IPS DF 19.7 (cell line): ENCODE results near the gene STX17.
"Not testable (repeated sequence)": the region's sequence is repeated elsewhere in the genome, so short reads cannot be mapped to it uniquely, and the experiment has no call there.

Experiments
- DNase-seq: peaks from one replicate; pipeline ENCODE4 v3.0.0-alpha.2; 2013; ENCODE audit warnings: low read depth, low spot score

Gene STX17

DNA sequence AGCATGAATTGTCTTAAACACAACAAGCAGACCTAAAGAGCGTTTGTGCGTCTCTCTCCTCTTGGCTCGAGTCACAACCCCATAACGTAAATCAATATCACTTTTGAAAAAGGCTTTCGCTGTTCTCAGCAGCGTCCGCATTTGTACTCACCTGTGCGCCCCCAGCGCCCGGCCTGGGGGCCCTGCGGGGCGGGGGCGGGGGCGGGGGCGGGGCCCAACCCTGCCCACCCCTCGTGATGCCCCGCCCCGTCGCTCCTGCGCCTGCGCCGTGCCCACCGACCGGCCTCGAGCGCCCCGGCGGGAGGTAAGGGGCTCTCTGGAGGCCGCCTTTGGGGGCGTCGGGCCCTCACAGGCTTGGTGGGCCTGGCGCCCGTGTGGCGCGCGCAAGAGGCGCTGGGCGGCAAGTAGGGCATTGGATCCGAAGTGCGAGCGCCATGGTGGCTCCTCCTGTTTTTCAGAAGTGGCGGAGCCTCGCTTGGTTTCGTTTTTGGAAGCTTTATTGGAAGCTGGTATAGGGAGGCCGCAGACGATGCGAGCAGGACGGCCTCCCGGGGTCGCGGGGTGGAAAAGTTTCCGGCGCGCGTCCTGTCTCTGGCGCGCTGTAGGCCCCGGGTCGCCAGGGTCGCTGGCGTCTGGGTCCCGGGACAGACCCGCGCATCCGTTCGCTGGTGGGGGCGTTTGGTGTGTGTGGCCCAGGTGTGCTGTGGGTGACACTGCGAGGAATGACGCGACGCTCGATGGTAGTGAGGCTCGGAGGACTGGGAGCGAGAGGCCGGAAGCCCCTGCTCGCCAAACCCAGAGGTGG lies at the start of gene STX17:
Gene STX17 (plus strand): TSS at position 252 of the 805 bp plus-strand sequence. CDS start 8,586 bp downstream, outside the sequence.
- DNase-seq = peak; percentile 12

DNA sequence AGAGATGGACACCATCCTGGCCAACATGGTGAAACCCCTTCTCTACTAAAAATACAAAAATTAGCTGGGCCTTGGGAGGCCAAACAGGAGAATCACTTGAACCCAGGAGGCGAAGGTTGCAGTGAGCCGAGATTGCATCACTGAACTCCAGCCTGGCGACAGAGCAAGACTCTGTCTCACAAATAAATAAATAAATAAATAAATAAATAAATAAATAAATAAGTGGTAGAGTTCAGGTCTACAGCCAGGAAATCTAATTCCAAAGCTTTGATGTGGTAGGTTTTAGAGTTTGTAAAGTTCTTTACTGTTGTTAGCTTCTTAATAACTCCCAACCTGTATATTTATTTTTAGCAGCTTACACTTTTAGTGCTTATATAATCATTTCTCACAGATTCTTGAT lies 48.9 kb upstream of the STX17 start:
- DNase-seq = not testable (repeated sequence)

DNA sequence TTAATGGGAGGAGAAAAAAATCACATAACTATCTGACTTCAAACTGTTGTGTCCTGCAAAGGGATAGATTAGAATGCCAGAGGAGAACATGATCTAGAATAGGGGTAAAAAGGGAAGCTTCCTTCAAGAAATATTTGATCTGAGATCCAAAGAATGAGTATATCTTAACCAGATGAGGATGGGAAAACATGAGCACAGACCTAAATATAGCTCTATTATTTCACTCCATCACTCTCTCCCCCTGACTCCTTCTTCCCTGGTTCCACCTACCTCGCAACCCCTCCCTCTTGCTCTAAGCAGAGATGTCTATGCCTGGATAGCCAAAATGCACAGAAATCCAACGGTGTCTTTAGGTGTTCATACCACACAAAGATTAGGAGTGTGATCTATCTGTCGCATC lies 48.4 kb upstream of the STX17 start:
- no peak for DNase-seq

DNA sequence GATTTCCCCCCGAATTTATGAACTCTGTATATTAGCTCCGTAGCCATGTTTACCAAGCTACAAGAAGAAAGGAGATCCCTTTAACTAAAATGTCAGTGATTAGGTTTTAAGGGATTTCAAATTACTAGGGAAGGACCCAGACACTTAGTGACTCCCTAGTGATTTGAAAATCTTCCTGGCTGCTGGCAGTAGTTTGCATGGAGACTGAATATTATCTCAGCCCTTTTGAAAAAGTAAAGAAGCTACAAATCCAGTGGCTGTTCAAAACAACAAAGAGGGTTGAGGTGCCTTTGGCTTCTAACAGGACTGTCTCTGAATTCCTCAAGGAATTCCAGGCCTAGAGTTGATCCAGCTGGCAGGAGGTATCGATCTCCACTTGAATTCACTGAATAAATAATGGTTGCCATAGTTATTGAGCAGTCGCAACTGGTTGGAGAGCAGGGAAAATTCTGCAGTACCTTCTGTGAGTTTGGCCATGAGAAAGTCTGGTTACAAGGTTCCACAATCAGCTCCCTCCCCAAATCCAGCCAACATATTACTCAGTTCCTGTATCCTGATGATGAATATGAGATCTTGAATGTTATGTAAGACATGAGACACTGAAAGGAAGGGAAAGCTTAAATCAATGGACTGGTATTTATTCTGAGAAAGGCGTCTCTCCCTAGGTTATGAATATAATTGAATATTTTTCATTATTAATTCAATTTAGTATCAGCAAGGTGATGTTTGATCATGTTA lies 47.0 kb upstream of the STX17 start:
- peak; percentile 30 for DNase-seq

DNA sequence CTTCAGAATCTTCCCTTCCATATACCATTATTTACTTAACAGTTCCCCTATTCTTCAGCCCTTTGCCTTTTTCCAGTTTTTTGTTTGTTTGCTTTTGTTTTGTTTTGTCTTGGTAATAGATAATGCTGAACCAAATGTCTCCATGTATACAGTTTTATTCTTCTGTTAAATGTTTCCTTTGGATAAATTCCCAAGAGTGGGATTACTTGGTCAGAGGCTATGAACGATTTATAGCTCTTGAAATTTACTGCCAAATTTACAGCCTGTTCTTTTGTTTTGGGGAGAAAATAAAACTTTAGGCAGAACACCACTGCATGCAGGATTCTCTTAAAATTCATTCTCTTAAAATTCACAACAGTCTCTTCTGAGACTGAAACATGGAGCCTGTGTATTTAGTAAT lies 46.2 kb upstream of the STX17 start:
- DNase-seq = no peak

DNA sequence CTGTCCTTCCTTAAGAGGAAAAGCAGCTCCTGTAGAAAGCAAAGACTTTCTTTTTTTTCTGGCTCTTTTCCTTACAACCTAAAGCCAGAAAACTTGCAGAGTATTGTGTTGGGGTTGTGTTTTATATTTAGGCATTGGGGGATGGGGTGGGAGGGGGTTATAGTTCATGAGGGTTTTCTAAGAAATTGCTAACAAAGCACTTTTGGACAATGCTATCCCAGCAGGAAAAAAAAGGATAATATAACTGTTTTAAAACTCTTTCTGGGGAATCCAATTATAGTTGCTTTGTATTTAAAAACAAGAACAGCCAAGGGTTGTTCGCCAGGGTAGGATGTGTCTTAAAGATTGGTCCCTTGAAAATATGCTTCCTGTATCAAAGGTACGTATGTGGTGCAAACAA lies 42.5 kb upstream of the STX17 start:
- DNase-seq = no peak

DNA sequence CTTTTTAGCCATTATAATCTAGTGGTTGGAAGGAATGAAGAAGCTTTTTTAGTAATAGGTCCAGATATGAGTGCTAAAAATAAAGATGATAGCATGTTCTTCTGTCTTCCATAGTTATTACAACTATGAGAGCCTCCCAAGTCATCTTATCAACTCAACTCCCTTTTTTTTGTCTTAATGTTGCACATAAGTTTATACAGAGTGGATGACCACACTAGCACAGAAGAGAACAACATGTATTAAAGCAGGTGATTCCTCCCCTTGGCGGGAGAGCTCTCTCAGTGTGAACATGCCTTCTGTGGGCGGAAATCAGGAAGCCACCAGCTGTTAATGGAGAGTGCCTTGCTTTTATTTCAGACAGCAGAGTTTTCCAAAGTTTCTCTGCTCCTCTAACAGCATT lies 40.1 kb upstream of the STX17 start:
- no peak for DNase-seq

DNA sequence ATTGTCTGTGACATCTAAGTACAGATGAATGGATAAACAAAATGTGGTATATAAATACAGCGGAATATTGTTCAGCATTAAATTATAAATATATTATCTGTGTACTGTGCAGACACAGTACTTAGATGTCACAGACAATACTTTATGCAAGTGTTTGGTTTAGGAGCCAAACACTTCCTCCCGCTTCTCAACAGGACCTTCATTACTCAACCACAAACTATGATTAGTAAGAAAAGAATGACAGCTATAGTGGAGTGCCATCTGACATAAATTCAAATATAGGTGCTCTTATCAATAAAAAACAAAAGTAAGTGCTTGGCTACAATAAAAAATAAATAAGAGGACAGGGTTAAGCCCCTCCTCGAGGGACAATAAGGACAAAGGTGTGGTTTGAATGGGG lies 38.9 kb upstream of the STX17 start:
- no peak for DNase-seq

DNA sequence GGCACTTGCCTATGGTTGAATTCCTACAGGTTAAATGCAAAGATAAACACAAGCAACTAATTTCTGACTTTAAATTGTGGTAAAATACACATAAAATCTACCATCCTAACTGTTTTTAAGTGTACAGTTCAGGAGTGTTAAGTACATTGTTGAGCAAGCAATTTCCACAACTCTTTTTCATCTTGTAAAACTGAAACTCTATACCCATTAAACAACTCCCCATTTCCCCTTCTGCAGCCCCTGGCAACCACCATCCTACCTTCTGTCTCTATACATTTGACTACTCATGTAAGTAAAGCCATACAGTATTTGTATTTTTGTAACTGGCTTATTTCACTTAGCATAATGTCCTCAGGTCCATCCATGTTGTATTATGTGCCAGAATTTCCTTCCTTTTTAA lies 38.5 kb upstream of the STX17 start:
- no peak for DNase-seq

DNA sequence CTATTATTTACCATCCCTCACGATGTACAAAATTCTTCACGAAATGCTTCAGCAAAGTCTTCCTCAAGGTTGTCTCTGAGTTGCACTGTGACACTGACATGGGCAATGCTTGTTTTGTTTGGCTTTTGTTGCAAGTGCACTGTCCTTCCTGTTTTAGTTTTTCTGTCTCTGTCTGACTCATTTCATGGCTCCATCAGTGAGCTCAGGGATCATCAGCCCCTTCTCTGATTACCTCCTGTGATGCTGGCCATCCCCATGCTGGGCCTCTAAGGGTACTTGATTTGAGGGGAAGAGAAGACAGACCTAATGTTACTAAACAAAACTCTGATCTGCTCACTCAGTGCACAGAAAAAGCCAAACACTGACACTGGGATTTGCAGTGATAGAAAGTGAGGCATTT lies 37.6 kb upstream of the STX17 start:
- no peak for DNase-seq

DNA sequence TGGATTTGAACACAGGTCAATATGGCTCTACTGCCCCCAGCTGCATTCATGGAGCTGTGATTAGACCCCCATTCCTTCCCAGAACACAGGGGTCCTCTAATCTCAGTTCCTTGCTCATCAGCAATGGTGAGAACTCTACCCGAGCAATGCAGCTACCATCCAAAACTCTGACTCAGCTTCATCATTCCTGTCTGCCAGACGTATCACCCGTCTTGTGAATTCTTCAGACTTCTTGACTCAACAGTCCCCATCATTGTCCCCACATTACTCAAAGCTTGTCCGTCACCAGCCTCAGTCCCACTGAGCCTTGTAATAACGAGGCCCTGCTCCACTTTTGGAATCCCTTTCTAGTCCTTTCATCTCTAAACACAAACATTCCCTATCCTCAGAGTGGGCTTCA lies 36.3 kb upstream of the STX17 start:
- DNase-seq = no peak

DNA sequence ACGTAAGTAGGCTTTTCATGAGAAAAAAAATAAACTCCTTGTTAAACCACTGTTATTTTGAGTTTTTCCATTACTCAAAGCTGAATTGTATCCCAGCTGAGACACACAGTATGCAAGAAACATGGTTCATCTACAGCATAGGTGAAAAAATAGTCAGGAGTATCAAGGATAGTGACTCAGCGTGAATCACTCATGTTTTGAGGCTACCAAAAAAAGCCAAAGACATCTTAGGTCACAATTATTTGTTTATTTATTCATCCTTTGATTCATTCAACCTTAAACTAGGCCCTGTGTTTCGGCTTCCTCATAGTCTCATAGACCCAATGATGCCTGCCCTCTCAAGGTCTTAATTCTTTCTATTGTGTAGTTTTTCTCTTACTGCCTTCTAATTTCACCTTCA lies 32.9 kb upstream of the STX17 start:
- no peak for DNase-seq

DNA sequence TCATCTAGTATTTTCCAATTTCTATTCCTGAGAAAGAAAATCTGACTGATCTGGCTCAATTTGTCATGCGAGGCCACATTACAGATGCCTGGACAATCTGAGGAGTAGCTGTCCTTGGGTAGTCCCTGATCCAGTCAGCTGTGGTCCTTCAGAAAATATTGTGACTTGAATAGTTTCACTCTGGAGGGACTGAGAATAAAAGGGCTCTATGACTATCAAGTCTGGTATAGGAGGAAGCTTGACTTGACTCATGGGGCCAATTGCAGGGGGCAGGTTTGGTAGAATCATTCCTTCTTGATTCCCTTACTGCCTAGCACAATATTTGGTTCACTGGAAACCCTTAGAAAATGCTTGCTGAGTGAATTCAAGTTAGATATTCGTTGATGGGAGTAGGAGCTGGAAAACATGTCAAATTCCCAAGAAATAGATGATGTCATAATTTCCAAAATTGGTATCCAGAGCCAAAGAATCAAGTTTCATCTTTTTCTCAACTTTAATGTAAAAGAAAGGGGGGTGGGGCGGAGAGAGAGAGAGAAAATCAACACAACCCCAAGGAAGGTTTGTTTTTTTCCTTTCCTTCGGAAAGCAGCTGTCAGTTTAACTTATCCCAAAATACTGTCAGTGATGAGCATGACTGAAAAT lies 32.4 kb upstream of the STX17 start:
- no peak for DNase-seq

DNA sequence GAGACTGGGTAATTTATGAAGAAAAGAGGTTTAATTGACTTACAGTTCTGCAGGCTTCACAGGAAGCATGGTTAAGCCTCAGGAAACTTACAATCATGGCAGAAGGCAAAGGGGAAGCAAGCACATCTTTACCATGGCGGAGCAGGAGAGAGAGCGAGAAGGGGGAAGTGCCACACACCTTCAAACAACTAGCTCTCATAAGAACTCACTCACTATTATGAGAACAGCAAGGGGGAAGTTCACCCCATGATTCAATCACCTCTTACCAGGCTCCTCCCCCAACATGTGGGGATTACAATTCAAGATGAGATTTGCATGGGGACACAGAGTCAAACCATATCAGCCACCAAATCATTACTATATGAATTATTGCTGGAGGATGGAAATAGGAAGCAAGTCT lies 30.3 kb upstream of the STX17 start:
- DNase-seq = no peak

DNA sequence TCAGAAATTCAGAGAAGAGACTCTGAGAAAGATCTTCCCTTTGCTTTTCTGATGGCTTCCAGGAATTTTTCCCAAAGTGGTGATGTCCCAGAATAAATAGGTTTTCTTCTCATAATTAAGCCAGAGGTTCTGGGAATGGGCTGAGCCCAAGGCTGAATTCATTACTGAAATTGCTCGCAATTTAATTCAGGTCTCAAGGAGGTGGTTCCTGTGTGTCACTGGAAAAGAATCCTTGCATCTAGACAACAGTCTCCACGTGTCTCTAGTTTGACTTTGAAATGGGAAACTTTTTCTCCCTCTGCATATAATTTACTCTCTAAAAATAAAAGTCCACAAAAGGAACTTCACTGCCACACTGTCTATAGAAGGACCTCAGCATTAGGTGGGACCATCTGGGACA lies 27.8 kb upstream of the STX17 start:
- no peak for DNase-seq

DNA sequence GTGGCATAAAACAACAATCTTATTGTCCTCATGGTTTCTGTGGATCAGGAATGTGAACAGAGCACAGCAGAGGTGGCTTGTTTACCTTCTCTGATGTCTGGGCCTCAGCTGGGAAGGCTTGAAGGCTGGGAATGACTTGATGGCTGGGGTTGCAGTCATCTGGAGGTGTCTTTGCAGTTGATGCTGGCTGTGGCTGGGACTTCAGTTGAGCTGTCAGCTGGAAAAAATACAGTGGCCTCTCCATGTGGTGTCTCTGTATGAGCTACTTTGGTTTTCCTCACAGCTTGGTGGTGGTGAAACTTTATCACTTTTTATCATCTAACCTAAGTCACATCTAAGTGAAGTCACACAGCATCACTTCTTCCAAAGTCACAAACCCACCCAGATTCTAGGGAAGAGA lies 24.7 kb upstream of the STX17 start:
- no peak for DNase-seq

DNA sequence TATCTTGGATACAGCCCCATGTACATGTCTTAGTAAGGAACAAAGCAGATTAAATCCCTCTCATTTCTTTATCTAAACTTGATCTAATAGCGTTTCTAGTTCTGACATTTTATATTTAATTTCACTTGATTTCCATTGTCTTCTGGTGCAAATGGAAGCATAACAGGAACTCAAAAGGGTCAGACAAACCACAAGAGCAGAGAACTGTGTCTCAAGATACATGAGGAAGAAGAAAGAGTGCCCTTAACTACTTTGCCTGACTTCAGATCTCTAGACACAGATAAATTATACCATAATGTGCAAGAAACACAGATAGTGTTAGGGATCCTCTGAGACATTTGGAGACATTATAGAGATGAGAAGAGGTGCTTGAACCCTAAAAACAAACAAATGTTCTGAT lies 20.7 kb upstream of the STX17 start:
- no peak for DNase-seq

DNA sequence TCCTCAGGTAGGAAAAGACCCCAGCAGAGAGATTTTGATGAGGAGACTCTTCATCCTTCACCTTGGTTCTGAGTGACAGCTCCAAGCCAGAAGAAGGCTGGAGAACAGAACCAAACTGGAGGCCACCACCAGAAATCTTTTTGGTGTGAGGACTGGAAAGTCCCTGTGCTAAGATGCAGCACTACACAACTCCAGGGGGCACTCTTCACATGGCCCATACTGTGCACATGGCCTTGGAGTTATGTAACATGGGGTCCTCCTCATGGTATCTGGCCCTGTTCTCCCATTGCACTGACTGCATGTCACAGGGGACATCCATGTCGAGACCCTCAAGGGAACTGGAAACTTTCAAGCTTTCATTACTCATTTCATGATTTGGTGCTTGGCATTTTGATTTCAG lies 17.3 kb upstream of the STX17 start:
- no peak for DNase-seq

DNA sequence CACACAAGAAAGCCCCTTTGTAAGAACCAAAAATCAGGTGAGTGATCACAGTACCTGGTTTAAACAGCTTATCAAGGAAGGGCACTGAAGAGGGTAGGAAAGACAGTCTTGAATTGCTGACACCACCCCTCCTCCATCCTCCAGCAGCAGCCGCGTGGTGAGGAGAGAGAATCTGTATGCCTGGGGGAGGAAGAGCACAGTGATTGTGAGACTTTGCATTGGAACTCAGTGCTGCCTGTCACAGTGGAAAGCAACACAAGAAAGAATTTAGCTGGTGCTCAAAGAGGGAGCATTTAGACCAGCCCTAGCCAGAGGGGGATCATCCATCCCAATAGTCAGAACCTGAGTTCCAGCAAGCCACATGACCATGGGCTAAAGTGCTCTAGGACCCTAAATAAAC lies 11.6 kb upstream of the STX17 start:
- no peak for DNase-seq

DNA sequence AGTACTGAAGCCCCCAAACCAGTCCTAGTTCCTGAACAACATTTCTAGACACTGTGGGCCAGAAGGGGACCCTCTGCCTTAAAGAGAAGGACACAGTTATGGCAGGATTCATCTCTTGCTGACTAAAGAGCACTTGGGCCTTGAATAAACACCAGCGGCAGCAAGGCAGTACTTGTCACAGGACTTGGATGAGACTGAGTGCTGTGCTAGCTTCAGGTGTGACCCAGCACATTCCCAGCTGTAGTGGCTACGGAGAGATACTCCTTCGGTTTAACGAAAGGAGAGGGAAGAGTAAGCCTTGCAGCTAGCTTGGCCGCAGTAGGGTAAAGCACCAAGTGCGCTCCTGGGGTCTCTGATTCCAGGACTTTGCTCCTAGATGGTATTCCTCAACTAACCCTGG lies 10.9 kb upstream of the STX17 start:
- no peak for DNase-seq

DNA sequence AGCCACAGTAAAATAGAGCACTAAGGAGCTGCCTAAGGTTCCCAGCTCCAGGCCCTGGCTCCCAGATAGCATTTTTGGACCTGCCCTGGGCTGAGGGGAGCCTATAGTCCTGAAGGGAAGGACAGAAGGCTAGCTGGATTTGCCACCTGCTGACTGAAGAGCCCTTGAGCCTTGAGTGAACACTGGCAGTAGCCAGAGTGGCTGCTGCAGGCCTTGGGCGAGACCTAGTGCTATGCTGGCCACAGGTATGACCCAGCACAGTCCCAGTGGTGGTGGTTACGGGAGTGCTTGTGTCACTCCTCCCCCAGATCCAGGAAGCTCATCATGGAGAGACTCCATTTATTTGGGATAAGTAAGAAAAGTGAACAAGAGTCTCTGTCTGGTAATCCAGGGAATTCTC lies 10.3 kb upstream of the STX17 start:
- no peak for DNase-seq

DNA sequence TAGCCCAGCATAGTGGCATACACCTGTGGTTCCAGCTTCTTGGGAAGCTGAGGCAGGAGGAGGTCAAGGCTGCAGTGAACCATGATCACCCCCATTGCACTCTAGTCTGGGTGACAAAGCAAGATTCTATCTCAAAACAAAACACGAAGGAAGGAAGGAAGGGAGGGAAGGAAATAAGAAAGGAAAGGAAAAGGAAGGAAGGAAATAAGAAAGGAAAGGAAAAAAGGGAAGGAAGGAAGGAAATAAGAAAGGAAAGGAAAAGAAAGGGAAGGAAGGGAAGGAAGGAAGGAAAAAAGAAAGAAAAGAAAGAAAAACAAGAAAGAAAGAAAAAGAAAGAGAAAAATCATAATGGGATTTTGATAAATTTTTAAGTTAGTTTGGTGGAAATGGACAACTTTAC lies 3.1 kb upstream of the STX17 start:
- no peak for DNase-seq
